Central memory CD8-positive, alpha-beta T cell (primary cell): ENCODE measurements around the gene GPR82.
"Not testable (repeated sequence)": the region's sequence is repeated elsewhere in the genome, so short reads cannot be mapped to it uniquely, and the experiment has no call there.

Source experiments
- ATAC-seq: fragments of 150-1000 bp; cut with Tn5 transposase; replicated peaks from 2 replicates; pipeline ENCODE4 v1.10.0; 2022; ENCODE audit warnings: mild to moderate bottlenecking, moderate FRiP score, moderate number of reproducible peaks; ENCODE audit not compliant: poor library complexity, severe bottlenecking; ENCODE audit errors: extremely low read depth
- DNase-seq, 2 donors: peaks; one replicate each; pipeline ENCODE4 v3.0.0; 2021; ENCODE audit warnings: low spot score in 2 of 2
- H3K27ac Mint-ChIP-seq: one replicate; pipeline ENCODE4 v1.8.0; 2022; ENCODE audit warnings: low read depth, mild to moderate bottlenecking, moderate library complexity, mixed read lengths
- H3K27me3 Mint-ChIP-seq: one replicate; pipeline ENCODE4 v1.8.0; 2022; ENCODE audit warnings: mixed read lengths
- H3K36me3 Mint-ChIP-seq: one replicate; pipeline ENCODE4 v1.8.0; 2022; ENCODE audit warnings: mild to moderate bottlenecking, moderate library complexity, mixed read lengths; ENCODE audit not compliant: insufficient read depth
- H3K4me1 Mint-ChIP-seq: one replicate; pipeline ENCODE4 v1.8.0; 2022; ENCODE audit warnings: mixed read lengths
- H3K4me3 Mint-ChIP-seq: one replicate; pipeline ENCODE4 v1.8.0; 2022; ENCODE audit warnings: mild to moderate bottlenecking, moderate library complexity, mixed read lengths
- H3K9me3 Mint-ChIP-seq: one replicate; pipeline ENCODE4 v1.8.0; 2022; ENCODE audit warnings: mixed read lengths

The GPR82 gene, protein sequence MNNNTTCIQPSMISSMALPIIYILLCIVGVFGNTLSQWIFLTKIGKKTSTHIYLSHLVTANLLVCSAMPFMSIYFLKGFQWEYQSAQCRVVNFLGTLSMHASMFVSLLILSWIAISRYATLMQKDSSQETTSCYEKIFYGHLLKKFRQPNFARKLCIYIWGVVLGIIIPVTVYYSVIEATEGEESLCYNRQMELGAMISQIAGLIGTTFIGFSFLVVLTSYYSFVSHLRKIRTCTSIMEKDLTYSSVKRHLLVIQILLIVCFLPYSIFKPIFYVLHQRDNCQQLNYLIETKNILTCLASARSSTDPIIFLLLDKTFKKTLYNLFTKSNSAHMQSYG

DNA sequence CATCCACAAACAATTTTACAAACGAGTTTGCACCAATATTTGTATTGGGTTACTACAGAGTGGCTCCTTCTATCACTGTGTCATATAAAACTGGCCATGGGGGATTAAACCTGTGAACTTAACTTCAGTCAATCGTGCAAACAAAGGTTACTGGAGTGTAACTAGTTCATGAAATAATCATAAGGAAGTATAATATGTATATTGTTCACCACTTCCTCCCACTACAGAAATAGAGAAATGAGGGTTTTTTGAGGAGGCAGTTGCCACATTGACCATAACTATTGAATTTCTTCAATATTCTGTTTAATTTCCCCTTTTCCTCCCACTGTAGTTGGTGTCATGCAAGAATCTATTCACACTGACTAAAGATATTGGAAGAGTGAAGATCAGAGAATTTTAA, at the start of gene GPR82:
Gene GPR82 (plus strand): TSS at position 356 of the 400 bp plus-strand sequence. CDS start 2,846 bp downstream, outside the sequence.
- peak; percentile 18 for ATAC-seq
- H3K4me3 Mint-ChIP-seq, result no peak within 1 kb of the TSS
- DNase-seq, result no peak
- no peaks in the 10 kb centered on the region for H3K27me3 Mint-ChIP-seq
- H3K36me3 Mint-ChIP-seq, result peaks cover 6% of the 10 kb centered on the region
- H3K27ac Mint-ChIP-seq, result no peak within 1 kb of the TSS
- H3K4me1 Mint-ChIP-seq, result peaks cover 30% of the 10 kb centered on the region
- no peaks in the 10 kb centered on the region for H3K9me3 Mint-ChIP-seq

DNA sequence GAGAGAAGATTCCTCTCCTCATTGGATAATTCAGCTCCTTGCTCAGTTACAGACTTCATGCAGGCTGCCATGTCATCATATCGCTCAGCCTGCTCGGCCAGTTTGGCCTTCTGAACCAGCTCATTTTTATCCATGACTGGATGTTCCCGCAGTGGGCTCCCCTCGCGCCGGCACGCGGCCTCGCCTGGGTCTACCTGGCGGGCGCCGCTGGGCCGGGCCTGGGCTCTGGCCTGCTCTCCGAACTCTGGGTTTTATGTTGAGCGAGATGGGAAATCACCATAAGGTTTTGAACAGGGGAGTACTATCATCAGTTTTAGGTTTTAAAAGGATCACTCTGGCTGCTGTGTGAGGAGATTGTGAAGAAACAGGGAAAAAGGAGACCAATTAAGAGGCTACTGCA, 47.6 kb upstream of the GPR82 start:
- not testable (repeated sequence) for H3K36me3 Mint-ChIP-seq, H3K9me3 Mint-ChIP-seq, H3K27me3 Mint-ChIP-seq, ATAC-seq, DNase-seq, H3K4me3 Mint-ChIP-seq
- H3K4me1 Mint-ChIP-seq, result peaks cover 30% of the 10 kb centered on the region
- peak overlapping the region; percentile 9 for H3K27ac Mint-ChIP-seq

DNA sequence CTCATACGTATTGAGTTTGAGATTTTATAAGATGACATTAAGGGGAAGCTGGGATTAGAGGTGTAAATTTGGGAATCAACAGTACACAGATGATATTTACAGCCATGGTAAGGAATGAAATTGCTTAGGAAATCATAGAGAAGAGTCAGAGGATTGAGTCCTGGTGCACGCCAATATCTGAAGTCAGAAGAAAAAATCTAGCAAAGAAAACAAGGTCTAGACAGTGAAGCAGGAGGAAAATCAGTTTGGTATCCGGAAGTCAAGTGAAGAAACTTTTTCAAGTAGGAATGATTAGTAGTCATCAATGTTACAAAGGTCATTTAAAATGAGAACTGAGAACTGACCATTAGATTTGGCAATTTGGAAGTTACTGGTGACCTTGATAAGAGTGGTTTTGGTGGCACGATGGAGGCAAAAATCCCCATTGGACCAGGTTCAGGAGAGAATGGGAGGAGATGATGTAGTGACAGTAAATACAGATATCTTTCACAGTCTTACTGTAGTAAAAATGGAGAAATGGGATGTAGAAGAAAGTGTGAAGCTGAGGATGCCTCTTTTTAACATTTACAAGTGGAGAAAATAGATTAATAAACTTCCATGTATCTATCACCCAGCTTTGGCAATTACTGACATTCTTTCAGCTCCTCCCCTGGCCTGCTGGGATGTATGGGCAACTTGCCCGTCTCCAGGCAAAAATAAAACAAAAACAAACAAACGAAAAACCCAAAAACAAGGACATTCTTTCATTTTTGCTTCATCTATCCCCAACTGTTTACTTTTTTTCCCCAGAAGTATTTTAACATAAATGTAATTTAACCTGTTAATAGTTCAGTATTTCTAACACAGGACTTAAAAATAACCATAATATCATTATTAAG, 46.6 kb upstream of the GPR82 start:
- DNase-seq (no peak), ATAC-seq (no peak)
- Mint-ChIP-seq H3K27me3 (no peaks in the 10 kb centered on the region), H3K27ac (no peak overlapping the region), H3K4me3 (no peak overlapping the region), H3K4me1 (peaks cover 28% of the 10 kb centered on the region), H3K9me3 (no peaks in the 10 kb centered on the region), H3K36me3 (peaks cover 5% of the 10 kb centered on the region)

DNA sequence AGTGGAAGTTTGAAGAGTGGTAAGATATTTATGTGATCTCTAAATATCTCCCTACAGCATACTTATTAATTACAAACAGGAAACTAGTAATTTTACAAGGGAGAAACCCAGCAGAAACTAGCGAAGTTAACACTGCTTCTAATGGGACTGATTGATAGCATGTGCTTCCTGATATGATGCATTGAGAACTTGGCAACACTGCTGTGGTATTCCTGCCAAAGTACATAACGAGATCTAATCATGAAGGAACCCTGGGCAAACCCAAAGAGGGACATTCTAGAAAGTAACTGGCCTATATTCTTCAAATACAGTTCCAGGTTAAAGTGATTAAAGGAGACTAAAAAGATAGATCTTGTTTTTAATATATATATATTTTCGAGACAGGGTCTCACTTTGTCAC, 39.8 kb upstream of the GPR82 start:
- Mint-ChIP-seq H3K36me3 (peaks cover 7% of the 10 kb centered on the region), H3K27me3 (no peaks in the 10 kb centered on the region), H3K4me3 (no peak overlapping the region), H3K9me3 (no peaks in the 10 kb centered on the region), H3K27ac (no peak overlapping the region), H3K4me1 (peaks cover 5% of the 10 kb centered on the region)
- no peak for DNase-seq
- no peak for ATAC-seq

DNA sequence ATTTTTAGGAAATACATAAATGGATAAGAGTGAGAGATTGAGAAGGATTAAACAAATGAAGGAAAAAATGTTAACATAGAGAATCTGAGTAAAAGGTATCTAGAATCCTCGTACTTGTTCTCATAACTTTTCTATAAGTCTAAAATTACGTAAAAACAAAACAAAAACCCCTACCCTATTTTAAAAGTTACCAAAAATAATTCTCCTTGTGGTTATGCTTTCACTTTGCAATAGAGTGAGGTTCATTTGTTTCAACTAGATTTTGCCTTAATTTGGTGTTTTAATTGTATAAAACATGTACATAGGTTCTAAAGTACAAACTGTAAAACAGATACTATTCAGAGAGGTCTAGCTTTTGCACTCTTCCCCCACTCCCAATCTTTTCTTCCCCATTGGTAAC, 39.0 kb upstream of the GPR82 start:
- no peak overlapping the region for H3K27ac Mint-ChIP-seq
- no peak for DNase-seq
- H3K4me3 Mint-ChIP-seq, result no peak overlapping the region
- peaks cover 5% of the 10 kb centered on the region for H3K4me1 Mint-ChIP-seq
- peaks cover 7% of the 10 kb centered on the region for H3K36me3 Mint-ChIP-seq
- no peak for ATAC-seq
- H3K9me3 Mint-ChIP-seq, result no peaks in the 10 kb centered on the region
- no peaks in the 10 kb centered on the region for H3K27me3 Mint-ChIP-seq

DNA sequence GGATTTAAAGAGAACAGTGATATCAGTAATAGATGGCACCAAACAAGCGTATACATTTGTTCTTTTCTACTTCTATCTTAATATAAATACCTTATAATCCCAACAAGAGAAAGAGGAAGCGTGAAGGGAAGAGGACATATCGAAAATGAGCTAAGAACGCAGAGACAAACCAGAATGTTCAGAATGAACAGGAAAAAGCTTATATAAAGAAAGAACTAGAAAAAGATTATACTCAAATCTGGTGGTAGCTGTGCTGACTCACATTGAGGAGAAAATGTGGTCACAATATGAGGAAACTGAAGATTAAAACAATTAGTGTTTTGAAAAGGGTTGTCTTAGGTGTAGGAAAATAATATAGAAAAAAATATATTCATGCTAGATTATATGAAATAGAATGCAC, 37.2 kb upstream of the GPR82 start:
- no peak for ATAC-seq
- H3K27ac Mint-ChIP-seq, result no peak overlapping the region
- DNase-seq, result no peak
- H3K4me3 Mint-ChIP-seq, result no peak overlapping the region
- H3K9me3 Mint-ChIP-seq, result no peaks in the 10 kb centered on the region
- peaks cover 5% of the 10 kb centered on the region for H3K36me3 Mint-ChIP-seq
- peaks cover 5% of the 10 kb centered on the region for H3K4me1 Mint-ChIP-seq
- no peaks in the 10 kb centered on the region for H3K27me3 Mint-ChIP-seq

DNA sequence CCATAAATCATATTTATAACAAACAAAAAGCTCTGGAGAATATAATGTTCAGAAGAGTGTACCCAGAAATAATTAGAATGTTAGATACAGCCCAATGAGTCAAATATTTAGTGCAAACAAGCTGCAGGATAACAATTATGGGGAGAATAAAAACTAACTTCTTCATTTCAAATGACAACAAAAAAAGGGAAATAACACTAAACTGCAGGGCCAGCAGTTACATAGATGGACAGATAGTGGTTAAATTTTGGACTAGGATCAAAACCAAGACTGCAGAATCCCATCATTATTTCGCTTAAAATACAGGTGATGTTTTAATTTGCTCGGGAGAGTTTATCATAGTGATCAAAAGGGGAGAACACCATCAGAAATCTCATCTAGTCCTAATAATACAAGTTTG, 35.8 kb upstream of the GPR82 start:
- DNase-seq (no peak), ATAC-seq (no peak)
- peaks cover 5% of the 10 kb centered on the region for H3K36me3 Mint-ChIP-seq
- no peaks in the 10 kb centered on the region for H3K9me3 Mint-ChIP-seq
- H3K4me3 Mint-ChIP-seq, result no peak overlapping the region
- H3K27me3 Mint-ChIP-seq, result no peaks in the 10 kb centered on the region
- H3K27ac Mint-ChIP-seq, result no peak overlapping the region
- H3K4me1 Mint-ChIP-seq, result peaks cover 14% of the 10 kb centered on the region

DNA sequence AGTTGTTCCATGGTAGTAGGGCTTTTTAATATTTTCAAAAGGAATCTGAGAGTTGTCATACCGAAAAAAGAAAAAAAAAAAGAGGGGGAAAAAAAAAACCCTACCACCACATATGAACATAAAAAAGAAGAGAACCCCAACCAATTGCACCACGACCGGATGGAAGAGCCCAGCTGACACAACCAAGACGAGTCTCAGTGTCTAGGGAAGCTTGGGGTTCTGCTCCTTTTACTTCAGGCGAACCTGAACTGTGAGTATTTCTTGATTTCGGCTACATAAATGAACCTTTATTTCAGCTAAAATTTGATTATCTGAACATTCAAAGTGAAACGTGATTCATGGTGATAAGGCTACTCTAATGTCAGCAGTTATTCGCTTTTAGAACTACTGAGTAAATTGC, 35.1 kb upstream of the GPR82 start, which contains the start of gene GPR34:
Gene GPR34 (plus strand): TSS at position 139 of the 400 bp plus-strand sequence. CDS start 6,661 bp downstream, outside the sequence.
- peaks cover 5% of the 10 kb centered on the region for H3K36me3 Mint-ChIP-seq
- H3K27ac Mint-ChIP-seq, result no peak within 1 kb of the TSS

DNA sequence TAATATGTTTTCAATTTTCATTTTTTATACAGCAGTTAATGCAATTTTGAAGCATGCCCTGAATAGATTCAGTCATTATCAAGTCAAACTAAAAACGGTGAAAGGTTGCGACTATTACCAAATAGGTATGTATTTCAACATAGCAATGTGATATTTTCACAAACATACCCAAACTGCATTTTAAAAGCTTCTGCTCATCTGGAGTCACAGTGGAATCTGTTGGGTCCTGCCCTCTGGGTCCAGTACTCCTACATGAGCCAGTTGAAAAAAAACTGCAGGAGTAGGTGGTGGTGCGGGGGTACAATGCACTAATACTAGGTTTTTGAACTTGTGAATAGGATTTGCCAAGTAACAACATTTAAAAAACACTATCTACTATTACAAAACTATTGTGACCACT, 34.3 kb upstream of the GPR82 start:
- Mint-ChIP-seq H3K36me3 (peaks cover 2% of the 10 kb centered on the region), H3K9me3 (no peaks in the 10 kb centered on the region), H3K27ac (no peak overlapping the region), H3K4me1 (peaks cover 25% of the 10 kb centered on the region), H3K27me3 (no peaks in the 10 kb centered on the region), H3K4me3 (no peak overlapping the region)
- ATAC-seq, result no peak
- no peak for DNase-seq

More for the DNA sequence above, 35.1 kb upstream of the GPR82 start, which contains the start of gene GPR34:
- H3K4me1 Mint-ChIP-seq, result peaks cover 20% of the 10 kb centered on the region
- ATAC-seq (no peak), DNase-seq (no peak)
- no peaks in the 10 kb centered on the region for H3K9me3 Mint-ChIP-seq
- no peaks in the 10 kb centered on the region for H3K27me3 Mint-ChIP-seq
- no peak within 1 kb of the TSS for H3K4me3 Mint-ChIP-seq

DNA sequence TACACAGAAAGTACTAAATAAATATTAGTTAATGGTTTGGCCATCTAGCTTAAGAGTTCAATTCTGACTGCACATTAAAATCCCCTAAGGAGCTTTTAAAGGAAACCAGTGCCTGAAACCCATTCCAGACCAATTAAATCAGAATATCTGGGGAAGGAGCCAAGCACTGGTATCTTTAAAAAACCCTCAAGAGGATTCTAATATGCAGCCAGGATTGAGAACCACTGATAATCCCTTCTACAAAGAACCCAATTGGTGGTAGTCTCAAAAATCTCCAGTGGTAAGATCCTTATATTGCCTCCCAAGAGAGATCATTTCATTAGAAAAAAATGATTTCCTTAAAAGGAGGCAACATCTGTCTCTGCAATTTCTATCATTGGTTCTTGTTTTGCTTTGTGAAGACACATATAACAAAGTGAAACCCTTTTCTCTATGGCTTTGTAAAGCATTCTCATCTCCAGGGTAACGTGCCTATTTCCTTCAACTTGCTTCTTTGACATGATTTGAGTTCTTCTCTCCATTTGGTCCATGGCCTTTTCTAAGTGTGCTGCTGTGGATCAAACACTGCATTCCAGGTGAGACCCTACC, 31.7 kb upstream of the GPR82 start:
- Mint-ChIP-seq H3K36me3 (peaks cover 4% of the 10 kb centered on the region), H3K27ac (no peak overlapping the region), H3K4me3 (no peak overlapping the region), H3K4me1 (peaks cover 32% of the 10 kb centered on the region), H3K9me3 (no peaks in the 10 kb centered on the region), H3K27me3 (no peaks in the 10 kb centered on the region)
- DNase-seq, result no peak
- ATAC-seq, result no peak

DNA sequence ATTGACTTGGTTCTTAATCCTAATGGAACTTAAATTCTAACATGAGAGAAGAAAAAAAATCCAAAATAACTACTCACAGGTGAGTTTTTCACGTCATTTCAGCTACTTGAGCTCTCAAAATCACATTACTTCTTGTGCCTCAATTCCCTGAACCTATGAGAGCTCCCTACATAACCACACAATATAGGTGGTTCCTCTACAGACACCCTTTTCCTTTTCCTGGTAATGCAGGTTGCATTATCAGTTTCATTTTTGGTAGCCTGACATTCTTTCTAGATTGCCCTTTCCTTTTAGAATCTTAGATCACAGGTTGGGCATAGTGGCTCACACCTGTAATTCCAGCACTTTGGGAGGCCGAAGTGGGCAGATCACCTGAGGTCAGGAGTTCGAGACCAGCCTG, 31.0 kb upstream of the GPR82 start:
- Mint-ChIP-seq H3K4me1 (peaks cover 30% of the 10 kb centered on the region), H3K9me3 (no peaks in the 10 kb centered on the region), H3K27me3 (no peaks in the 10 kb centered on the region), H3K36me3 (peaks cover 4% of the 10 kb centered on the region), H3K4me3 (no peak overlapping the region), H3K27ac (peak overlapping the region; percentile 41)
- DNase-seq, result no peak
- ATAC-seq, result no peak

DNA sequence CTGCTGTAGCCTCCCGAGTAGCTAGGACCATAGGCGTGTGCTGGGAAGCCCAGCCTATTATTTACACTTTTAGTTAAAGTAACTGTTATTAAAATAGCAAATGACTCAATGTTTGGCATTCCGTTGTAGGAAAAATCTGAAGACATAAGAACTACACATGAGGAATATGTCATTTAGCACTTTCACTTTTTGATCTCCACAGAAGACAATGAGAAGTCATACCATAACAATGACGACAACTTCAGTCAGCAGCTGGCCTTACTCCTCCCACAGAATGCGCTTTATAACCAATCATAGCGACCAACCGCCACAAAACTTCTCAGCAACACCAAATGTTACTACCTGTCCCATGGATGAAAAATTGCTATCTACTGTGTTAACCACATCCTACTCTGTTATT, 28.6 kb upstream of the GPR82 start:
- Mint-ChIP-seq H3K9me3 (no peaks in the 10 kb centered on the region), H3K4me1 (peaks cover 30% of the 10 kb centered on the region), H3K4me3 (peak overlapping the region; percentile 47), H3K27ac (peak overlapping the region; percentile 5), H3K36me3 (peaks cover 1% of the 10 kb centered on the region), H3K27me3 (no peaks in the 10 kb centered on the region)
- ATAC-seq (peak; percentile 94), DNase-seq (peak in 1 of 2 donors; percentile 33)
